HG03432 (cell line): ENCODE results near the gene DDIT4.
"Not testable (repeated sequence)": the region's sequence is repeated elsewhere in the genome, so short reads cannot be mapped to it uniquely, and the experiment has no call there.

Source experiments
- ATAC-seq: cut with Tn5 transposase; IDR thresholded peaks from one replicate; pipeline ENCODE4 v1.9.1; 2021; ENCODE audit warnings: mild to moderate bottlenecking, moderate library complexity; ENCODE audit not compliant: unreplicated experiment

Gene DDIT4

DNA sequence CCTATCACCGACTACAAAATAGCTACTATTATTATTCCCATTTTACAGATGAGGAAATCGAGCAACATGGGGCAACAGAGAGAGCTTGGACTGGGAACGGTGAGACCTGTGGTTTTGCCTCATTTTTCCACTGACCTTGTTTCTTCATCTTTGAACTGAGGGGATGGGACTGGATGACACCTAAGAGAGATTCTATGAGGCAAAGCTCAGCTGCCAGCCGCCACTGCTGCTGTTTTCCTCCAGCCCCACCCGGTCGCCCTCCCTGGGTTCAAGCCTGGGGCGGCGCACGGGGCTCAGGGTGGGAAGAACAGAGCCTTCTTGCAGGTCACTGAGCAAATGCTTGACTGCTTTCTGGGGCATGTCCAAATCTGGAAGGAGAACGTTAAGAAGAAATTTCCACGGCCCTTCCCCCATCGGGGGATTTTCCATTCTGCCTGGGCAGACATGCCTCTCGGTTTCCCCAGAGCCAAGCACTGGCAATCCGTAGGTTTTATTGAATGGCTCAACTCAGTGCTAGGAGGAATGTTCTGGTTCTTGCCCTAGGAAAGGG is 12.3 kb downstream of the DDIT4 start:
- no peak for ATAC-seq

DNA sequence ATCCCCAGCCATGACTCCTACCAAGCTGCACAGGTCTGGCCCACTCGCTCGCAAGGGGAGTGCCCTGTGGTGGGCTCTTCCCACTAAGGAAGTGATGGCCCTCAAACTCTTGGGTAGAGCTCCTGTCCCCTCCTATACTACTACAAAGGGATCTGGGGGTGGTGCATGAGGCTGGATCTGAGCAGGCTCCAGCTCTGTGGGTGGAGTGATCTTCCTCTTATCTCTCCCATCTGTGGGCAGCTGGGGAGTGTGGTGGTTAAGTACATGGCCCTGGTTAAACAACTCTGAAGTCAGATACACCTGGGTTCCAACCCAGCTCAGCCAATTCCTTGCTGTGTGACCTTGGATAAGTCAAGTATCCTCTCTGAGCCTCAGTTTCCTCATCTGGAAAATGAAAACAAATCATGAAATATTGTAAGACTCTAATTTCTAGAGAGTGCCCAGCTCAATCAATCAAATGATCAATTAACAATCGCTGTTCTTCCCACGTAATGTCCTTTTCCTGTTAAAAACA is 17.4 kb downstream of the DDIT4 start:
- ATAC-seq, result no peak

DNA sequence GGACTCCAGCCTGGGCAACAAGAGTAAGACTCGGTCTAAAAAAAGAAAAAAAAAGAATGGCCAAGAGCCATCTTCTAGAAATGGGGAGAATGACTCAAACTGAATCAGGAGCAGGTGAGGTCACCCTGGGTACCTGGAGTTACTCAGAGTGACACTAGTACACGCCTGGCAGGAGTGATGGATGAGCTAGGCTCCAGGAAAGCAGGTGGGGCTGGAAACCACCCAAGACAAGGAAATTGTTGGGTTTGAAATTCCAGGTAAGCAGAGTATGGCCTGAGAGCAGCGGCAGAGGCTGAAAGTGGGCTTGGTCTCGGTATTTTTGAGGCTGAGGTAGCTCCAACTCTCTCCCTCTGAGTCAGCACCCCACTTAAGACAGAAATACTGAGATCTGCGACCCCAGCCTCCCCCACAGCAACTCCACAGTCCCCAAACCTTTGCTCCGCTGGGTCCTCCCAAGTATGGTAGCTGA is 18.5 kb downstream of the DDIT4 start:
- ATAC-seq, result no peak

DNA sequence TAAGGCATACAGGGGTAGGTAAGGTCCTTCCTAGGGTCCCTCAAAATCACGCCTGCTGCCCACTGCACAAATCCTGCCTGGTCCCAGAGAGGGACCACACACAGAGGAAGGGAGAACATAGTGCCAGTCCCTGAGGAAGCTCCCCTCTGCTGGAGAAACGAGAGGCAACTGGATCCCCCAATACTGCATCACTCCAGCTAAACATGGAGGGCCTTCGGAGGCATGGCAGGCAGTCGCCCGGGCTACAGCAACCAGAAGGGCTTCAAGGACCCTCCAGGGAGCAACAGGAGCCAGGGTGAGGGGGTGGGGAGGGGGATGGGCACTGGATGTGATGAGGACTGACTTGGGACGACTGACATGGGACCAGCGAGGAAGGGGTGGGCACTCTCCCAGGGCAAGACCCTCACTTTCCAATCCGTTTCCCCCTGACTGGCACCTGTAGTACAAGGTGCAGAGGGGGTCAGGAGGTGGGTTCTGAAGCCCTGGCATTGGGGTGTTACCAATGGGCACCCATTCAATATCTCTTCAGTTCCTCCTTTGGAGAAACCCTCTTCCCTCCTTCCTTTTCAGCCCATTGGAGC is 21.7 kb downstream of the DDIT4 start:
- no peak for ATAC-seq

DNA sequence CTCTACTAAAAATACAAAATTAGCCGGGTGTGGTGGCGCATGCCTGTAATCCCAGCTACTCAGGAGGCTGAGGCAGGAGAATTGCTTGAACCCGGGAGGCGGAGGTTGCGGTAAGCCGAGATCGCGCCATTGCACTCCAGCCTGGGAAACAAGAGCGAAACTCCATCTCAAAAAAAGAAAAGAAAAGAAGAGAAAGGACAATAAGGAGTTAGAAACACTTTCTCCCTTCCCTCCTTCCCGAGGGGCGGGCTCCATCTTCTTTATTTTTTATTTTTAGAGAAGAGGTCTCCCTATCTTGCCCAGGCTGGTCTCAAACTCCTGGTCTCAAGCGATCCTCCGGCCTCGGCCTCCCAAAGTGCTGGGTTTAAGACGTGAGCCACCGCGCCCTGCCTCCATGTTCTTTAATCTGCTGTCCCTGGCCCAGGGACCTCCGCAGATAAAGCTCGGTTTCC is 23.1 kb downstream of the DDIT4 start:
- not testable (repeated sequence) for ATAC-seq

DNA sequence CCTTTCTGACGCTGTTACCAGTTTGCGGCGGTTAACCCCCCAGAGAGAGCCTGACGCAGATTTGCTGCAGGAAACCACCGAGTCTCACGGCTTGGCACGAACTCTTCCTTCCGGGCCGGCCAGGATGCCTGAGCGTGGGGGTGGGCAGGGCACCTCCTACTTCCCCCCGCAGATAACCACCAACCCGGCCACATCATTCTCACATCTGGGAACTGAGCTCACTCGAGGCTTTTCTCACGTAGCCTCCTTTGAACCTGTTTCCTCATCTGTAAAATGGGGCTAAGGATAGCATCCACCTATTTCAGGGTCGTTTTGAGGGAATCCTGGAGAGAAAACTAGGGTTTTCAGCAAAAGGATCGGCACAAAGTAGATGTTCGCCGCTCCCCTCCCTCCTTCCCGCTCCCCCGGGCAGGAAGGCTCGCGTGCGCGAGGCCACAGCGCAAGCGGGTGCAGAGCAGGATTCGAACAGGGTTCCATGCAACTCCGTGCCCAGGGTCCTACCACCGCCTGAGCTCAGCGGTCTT is 23.6 kb downstream of the DDIT4 start:
- peak; percentile 60 for ATAC-seq

DNA sequence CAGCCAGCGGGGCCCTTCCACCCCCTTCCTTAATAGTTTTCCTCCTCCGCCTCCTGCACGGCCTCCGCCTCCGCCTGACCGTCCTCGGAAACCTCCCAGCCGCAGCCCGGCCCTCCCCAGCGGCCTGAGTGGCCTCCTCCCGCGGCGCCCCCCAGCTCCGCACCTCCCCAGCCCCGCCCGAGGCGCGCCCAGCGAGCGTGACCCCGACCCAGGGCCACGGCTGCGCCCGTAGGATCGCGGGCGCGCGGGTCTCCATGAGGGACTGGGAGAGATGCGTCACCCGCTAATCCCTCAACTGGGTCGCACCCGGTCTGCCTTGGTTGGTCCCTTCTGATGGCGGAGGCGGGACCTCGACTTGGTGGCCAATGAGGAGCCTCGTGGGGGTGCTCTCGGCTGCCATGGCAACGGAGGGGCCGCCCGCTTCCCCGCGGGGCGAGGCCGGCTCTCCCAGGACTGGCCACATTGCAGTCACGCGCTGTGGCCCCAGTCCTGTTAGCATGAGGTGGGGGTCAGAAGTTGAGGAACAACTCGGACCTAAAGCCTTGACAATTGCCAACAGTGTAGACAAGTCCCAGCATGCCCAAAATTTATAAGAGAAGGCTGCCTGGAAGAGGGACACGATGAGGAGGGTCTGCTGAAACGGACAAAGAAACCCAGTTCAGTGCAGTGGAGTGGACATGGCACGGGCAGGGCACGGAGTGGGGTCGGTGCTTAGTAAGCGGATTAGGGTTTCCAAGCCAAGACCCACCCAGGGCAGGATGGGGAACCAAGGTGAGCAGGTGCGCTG is 24.3 kb downstream of the DDIT4 start:
- peak; percentile 76 for ATAC-seq

DNA sequence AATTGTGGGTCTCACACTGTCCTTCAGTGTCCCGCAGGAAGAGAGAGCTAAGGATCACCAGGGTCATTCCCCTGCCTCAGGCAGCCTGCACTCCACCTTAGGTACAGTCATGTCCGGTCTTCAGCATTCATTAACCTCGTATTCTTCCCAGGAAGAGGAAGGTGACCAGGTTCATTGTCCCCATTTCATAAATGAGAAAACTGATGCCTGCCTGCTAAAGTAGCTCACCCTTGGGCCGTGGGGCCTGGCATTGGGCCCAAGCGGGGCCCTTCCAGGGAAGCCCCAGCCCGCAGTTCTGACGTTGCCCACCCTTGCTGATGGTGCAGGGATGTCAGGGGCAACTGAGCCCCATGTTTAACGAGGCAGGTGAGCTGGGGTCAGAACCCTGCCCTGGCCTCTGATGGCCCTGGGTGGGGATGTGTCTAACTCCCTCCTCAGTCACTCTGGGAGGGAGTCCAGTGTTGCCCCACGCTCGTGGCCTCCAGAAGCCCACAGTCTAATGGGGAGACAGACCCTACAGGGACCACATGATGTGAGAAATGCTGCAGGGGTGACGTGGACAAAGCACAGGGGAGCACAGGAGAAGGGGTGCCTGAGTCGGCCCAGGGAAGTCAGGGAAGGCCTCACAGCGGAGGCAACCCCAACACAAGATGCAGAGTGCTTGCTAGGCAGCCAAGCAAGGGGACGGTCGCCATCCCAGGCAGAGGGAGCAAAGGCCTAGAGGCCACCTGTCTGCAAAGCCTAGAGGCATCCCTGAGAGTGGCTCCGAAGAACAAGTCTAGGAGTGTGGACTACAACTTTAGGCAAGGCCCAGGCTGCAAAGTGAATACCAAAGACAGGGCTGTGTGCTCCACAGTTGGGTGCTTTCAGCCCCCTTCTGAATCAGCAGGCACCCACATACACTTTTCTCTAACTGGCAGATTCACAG is 25.1 kb downstream of the DDIT4 start:
- no peak for ATAC-seq

DNA sequence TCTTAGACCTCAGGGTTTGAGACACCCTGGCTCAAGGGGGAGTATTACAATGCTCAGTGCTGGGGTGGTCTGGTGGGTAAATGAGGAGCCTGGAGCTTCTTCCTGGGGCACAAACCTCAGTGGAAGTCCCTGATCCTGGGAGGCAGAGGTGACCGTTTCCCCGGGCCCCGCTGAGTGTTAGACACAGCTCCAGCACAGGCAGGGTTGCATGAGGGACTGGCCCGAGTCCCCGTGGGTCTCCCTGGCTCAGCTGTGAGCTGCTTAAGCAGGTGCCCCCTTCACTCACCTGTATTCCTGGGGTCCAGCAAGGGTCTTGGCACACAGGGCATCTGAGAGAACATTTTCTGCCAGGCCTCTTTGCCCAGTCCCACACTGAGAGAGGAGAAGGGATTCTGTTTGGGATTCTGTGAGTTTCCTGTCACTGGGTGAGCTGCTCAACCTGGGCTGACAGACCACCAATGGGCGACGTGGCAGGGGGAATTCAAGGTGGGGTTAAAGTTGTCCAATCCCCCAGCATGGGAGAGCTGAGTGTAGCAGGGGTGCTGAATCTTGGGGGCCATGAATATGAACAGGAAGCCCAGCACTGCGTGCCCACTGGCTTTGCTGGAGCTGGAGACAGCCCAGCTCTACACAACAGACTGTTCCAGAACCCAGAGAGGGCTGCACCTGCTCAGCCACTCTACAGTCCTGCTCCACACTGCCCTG is 29.9 kb downstream of the DDIT4 start:
- ATAC-seq, result no peak

DNA sequence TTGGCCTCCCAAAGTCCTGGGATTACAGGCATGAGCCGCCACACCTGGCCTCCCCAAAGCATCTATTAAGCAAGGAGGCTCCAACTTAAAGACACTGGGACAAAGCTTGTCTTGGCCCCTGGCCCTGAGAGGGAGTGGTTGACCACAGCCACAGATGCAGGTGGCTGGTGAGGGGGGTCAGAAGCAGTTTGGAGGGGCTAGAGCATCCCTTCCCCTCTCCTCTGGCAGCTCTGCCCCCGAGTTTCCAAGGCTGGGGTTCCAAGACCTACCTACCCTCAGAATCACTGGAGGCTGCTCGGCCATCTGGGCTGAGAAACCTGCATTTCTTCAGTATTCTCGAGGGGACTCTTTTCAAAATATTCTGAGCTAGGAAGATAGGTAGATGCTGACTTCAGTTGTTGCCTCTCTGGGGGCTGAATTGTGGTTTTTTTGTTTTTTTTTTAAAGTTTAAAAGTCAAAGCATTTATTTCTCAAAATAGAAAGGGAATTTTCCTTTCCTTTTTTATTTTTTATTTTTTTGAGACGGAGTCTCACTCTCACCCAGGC is 32.6 kb downstream of the DDIT4 start:
- no peak for ATAC-seq

DNA sequence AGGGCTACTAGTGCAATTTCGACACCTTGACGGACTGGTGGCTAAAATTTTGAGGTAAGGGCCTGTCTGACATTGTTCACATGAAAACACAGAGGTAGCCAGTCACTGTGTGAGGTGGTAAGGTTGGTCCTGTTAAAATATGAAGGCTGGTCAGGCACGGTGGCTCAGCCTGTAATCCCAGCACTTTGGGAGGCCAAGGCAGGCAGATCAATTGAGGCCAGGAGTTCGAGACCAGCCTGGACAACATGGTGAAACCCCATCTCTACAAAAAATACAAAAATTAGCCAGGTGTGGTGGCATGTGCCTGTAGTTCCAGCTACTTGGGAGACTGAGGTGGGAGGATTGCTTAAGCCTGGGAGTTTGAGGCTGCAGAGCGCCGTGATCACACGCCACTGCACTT is 34.0 kb downstream of the DDIT4 start:
- ATAC-seq, result not testable (repeated sequence)

DNA sequence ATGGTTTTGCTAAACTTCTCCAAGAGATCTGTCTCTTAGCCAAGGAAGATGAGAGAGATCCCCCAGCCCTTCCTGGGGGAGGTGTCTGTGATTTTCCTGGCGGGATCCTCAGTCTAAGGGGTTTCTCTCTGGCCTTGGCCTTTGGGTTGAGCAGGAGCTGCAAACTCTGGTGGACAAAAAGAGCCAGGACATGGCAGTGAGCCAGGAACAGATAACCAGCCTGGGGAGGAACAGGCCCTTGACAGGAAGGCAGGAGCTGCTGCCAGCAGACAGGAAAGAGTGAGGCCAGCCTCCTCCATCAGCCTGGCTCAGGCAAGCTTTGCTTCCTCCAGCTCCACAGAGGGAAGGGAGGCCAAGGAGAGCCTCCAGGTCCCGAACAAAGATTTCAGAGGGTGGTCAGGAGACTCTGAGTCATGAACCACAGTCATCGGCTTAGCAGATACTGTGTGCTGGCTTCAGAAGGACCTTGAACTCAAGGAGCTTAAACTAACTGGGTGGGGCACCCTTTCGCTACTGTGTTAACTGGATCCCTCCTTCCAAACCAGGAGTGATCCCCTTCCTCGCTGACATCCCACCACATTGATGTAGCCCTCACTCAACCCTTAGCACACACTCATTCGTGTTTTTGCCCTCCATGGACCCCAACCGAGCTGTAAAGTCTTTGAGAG is 34.7 kb downstream of the DDIT4 start:
- no peak for ATAC-seq

DNA sequence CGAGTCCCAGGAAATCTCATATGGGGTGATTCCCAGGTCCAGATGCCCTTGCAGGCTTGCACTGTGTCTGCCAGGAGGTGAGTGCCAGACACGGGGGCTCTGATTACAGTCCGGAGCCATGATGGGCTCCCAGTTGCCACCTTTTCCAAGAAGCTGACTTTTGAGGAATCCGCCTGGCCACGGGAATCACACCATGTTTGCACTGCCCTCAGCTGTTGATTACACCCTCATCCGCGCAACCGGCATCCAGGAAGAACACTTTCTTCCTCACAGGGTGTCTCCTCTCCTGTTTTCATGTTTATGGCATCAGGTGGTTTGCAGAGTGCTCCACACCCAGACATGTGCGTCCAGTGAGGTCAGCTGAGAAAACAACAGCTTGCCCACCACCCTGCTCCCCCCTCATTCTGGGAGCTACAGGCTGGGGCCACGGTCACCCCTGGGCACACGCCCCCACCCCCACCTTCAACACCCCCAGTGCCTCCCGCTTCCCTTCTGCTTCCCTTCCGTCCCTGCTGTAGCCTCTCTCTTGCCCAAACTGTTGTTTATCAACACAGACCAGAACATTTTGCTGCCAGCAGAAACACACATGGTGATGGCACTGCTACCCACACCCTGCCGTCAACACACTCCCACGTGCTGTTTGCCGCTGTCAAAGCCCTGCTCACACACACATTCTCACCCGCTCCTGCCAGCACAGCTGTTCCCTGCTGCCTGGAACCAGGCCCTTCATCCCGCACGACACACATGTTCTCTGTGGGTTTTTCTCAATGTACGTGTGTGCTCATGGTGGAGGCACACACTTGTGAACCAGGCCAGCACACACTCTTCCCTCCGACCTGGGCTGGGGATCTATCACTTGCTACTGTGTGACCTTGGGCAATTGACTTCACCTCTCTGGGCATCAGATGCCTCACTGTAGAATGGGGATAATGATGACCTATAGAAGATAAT is 35.8 kb downstream of the DDIT4 start:
- ATAC-seq, result no peak

DNA sequence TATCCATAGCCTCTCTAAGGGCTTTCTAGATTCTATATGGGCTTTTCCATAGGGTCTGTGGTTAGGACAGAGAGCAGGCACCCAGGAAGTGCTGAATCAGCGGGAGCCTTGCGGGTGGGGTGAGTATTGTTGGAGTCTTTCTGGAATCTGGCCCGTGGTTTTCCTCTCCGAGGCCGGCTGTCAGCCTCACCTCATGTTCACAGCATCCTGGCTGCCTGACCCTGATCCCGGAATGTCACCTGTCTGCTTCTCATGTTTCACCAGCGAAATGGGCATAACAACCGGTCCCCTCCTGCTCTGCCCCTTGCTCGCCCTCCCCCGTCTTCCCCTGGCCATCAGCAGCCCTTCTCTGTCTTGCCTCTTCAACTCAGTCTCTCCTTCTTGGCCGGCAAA is 36.5 kb downstream of the DDIT4 start:
- ATAC-seq, result no peak

DNA sequence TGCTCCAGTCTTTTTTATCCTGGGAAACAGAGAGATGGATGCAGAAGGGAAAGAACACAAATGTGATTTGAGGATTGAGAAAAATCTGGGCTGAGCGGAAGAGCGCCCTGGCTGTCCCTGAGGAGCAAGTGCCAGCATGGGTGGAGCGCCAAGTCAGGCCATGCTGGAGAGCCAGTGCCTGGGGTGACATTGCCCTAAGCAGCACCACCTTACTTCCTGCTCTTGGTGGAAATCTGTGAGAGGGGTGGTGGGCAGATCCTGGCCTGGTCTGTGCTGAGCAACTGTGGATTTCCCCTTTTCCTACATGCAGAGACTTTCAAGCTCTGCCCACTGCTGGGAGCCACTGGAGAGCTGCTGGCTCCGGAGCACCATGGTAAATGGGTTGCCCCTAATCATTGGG is 36.9 kb downstream of the DDIT4 start:
- ATAC-seq, result no peak

DNA sequence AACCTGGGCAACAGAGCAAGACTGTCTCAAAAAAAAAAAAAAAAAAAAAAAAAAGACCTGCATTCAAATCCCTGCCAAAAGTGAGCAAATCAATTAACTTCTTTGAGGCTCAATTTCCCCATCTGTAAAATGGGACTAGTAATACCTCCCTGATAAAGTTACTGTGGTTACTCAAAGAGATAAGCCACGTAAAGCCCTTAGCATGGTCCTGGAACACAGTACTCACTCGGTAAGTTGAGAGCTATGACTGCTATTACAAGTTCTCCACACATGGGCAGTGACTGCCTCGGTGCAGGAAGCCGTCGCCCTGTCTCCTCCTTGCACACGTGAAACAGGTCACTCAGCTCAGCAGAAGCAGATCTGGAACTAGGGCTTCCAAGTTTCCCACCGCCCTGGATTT is 37.9 kb downstream of the DDIT4 start:
- no peak for ATAC-seq

DNA sequence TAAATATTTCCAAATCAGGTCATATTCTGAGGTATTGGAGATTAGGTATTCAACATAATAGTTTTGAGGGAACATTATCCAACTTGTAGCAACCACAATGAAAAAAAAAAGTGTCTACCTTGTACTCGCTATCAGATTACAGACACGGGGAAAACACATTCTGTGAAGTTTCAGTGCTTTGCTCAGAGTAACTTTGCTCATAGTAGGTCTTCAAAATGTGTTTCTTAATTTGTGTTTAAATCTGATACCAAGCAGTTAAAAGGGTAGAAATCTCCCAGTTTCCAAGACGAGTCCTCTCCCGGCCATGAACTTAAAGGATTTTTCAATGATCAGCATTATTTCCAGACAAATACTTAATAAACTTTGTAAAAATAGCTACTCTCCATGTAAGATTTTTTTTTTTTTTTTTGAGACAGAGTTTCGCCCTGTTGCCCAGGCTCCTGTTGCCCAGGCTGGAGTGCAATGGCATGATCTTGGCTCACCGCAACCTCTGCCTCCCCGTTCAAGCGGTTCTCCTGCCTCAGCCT is 39.2 kb downstream of the DDIT4 start:
- no peak for ATAC-seq

DNA sequence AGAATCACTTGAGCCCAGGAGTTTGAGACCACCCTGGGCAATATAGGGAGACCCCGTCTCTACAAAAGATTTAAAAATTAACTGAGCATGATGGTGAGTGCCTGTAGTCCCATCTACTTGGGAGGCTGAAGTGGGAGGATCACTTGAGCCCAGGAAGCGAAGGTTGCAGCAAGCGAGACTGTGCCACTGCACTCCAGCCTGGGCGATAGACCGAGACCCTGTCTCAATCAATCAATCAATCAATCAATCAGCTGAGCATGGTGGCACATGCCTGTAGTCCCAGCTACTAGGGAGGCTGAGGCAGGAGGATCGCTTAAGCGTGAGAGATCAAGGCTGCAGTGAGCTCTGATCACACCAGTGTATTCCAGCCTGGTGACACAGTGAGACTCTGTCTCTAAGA is 40.5 kb downstream of the DDIT4 start:
- ATAC-seq, result no peak
